SU-DHL-6 (cell line): ENCODE results near the gene RENBP.

ENCODE experiments used
- EZH2phosphoT487 ChIP-seq: fragments of 200-600 bp; sonication (generic), shearing (Covaris generic); conservative IDR thresholded peaks from 2 replicates; pipeline ENCODE4 v1.6.1; 2018; ENCODE audit warnings: mild to moderate bottlenecking, antibody characterized with exemption, low read length, moderate library complexity, mixed read lengths
- TF ChIP-seq, protein P1 (sequence below): fragments of 200-600 bp; sonication (generic); IDR thresholded peaks from one replicate; pipeline ENCODE4 v1.5.1; 2017; ENCODE audit warnings: antibody characterized with exemption, mild to moderate bottlenecking, low read length, moderate library complexity; ENCODE audit not compliant: insufficient read depth, poor library complexity, severe bottlenecking

DNA sequence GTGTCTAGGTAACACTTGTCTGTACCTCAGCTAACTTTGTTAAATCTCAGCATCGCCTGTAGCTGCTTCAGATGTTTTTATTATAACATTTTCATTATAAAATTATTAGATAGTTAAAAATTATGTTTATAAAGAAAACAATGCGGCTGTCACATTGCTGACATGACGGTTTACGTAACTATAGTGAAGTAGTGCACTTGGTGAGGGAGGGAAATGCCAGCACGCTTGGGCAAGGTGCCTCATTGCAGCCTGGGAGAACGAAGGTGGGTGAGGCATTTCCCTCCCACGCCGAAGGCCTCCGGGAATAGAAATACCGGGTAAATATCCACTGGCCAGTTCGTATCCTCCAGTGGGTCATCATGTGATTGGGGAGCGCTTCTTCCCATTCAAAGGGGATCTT is 44.0 kb upstream of the RENBP start:
- TF ChIP-seq, protein P1, sequence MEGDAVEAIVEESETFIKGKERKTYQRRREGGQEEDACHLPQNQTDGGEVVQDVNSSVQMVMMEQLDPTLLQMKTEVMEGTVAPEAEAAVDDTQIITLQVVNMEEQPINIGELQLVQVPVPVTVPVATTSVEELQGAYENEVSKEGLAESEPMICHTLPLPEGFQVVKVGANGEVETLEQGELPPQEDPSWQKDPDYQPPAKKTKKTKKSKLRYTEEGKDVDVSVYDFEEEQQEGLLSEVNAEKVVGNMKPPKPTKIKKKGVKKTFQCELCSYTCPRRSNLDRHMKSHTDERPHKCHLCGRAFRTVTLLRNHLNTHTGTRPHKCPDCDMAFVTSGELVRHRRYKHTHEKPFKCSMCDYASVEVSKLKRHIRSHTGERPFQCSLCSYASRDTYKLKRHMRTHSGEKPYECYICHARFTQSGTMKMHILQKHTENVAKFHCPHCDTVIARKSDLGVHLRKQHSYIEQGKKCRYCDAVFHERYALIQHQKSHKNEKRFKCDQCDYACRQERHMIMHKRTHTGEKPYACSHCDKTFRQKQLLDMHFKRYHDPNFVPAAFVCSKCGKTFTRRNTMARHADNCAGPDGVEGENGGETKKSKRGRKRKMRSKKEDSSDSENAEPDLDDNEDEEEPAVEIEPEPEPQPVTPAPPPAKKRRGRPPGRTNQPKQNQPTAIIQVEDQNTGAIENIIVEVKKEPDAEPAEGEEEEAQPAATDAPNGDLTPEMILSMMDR: no peak
- TF ChIP-seq EZH2phosphoT487: no peak
